Mucosa of descending colon (tissue), 3 donors: Measurements from ENCODE around the gene TREX2. TPM values are rescaled to one million over a fixed set of nuclear protein-coding genes. Genes with fewer than 3 reads are reported as not detected.

Experiments used
- ATAC-seq: fragments of 200-7000 bp; cut with Tn5 transposase; one replicate; pipeline ENCODE4 v1.9.1; 2020; ENCODE audit warnings: mild to moderate bottlenecking, moderate library complexity
- DNase-seq, 3 donors: peaks; one replicate each; pipeline ENCODE4 v3.0.0-alpha.2; 2020
- H3K36me3 ChIP-seq: fragments of 200-600 bp; one replicate; pipeline ENCODE4 v1.8.0; 2021; ENCODE audit warnings: low read depth, mild to moderate bottlenecking
- H3K4me1 ChIP-seq: fragments of 200-600 bp; one replicate; pipeline ENCODE4 v1.8.0; 2021; ENCODE audit warnings: low read depth, mild to moderate bottlenecking
- H3K4me3 ChIP-seq: fragments of 200-600 bp; one replicate; pipeline ENCODE4 v1.8.0; 2021; ENCODE audit warnings: mild to moderate bottlenecking
- H3K9me3 ChIP-seq: fragments of 200-600 bp; one replicate; pipeline ENCODE4 v1.8.0; 2021; ENCODE audit warnings: mild to moderate bottlenecking
- intact Hi-C, 2 donors: fragments of 100-400 bp; cut with DNase I in 1 of 2; cut with micrococcal nuclease in 1 of 2; formaldehyde crosslinking; loops; one replicate each; pipeline versions ENCODE4 v1.11.0 to v1.11.1; 2022; cut with DNase I, micrococcal nuclease
- total RNA-seq, 3 donors: library from RNA; stranded (reverse); fragmentation: NEBNext Ultra II Directional in 2 of 3; extraction: Animal tissue kit (Norgen Biotek cat#: 25700) in 2 of 3; gene quantifications; one replicate each; pipeline versions ENCODE4 v1.2.1 to v1.2.4, GENCODE V29; 2021 to 2023
- TF ChIP-seq, protein P1 (sequence below): fragments of 200-600 bp; IDR thresholded peaks from one replicate; pipeline ENCODE4 v1.8.0; 2022; ENCODE audit warnings: antibody characterized with exemption, mild to moderate bottlenecking
- donor health status: DM: no; HTN: no; CAD: no; lungs with moderate emphysema.
- donor health status: DM: no; HTN: no; CAD: no.
- donor health status: DM: no; HTN: yes; CAD: no.

TREX2 gene
- total RNA-seq, 3 donors from 2014 or later = 0.55 to 1.2 (median 0.63) TPM

DNA sequence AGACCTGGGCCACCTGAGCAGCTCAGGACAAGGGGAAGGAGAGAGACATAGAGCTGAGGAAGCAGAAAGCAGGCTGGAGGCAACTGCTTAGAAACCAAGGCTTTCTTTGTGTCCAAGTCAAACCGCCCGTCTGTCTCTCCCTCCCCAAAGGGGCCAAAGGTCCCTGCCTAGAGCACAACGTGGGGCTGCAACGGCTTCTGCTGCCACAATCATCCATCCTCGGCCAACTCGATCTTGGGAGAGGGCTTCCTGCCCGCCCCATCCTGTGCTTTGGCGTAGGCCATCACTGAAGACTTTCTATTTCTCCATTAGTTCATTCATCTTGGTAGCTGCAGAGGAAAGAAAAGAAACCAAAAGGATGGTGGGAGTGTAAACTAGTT lies 1.7 kb upstream of the TREX2 start:
- Histone ChIP-seq H3K4me3 (no peak overlapping the region), H3K9me3 (no peaks in the 10 kb centered on the region), H3K36me3 (no peaks in the 10 kb centered on the region), H3K4me1 (no peaks in the 10 kb centered on the region)
- DNase-seq (no peak), ATAC-seq (no peak)
- intact Hi-C loops = no loop called here
- TF ChIP-seq, protein P1, sequence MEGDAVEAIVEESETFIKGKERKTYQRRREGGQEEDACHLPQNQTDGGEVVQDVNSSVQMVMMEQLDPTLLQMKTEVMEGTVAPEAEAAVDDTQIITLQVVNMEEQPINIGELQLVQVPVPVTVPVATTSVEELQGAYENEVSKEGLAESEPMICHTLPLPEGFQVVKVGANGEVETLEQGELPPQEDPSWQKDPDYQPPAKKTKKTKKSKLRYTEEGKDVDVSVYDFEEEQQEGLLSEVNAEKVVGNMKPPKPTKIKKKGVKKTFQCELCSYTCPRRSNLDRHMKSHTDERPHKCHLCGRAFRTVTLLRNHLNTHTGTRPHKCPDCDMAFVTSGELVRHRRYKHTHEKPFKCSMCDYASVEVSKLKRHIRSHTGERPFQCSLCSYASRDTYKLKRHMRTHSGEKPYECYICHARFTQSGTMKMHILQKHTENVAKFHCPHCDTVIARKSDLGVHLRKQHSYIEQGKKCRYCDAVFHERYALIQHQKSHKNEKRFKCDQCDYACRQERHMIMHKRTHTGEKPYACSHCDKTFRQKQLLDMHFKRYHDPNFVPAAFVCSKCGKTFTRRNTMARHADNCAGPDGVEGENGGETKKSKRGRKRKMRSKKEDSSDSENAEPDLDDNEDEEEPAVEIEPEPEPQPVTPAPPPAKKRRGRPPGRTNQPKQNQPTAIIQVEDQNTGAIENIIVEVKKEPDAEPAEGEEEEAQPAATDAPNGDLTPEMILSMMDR = no peak

DNA sequence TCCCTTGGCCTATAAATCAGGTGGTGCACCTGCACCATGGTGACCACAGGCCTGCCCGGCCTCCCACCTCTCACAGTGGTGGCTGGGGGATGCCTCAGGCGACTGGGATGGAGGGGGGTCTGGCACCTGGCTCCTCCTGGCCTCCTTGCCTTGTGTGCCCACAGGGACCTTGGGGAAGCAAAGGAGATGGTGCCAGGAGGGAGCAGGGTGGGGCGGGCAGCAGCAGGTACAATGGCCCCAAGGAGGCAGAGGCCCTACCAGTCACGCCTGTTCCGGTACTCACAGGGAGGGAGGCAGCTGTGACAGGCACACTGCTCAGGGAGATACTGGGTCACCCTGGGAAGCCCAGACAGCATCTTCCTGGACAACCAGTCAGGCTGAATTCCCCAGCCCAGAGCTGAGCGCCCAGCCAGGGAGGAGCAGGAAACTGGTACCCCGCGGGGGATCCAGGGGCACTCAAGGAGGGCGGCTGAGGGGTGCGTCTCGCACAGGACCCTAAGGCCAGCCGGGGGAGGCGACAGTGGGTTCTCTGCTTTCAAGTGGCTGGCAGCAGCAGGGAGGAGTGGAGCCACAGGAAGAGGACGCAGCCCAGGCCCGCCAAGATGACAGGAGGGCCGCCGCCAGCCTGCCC lies 1.2 kb upstream of the TREX2 start:
- H3K4me3 ChIP-seq = no peak overlapping the region
- no peaks in the 10 kb centered on the region for H3K4me1 ChIP-seq
- H3K36me3 ChIP-seq = no peaks in the 10 kb centered on the region
- intact Hi-C loops = no loop called here
- no peaks in the 10 kb centered on the region for H3K9me3 ChIP-seq
- DNase-seq = no peak
- no peak for ATAC-seq
- TF ChIP-seq, protein P1 = no peak

DNA sequence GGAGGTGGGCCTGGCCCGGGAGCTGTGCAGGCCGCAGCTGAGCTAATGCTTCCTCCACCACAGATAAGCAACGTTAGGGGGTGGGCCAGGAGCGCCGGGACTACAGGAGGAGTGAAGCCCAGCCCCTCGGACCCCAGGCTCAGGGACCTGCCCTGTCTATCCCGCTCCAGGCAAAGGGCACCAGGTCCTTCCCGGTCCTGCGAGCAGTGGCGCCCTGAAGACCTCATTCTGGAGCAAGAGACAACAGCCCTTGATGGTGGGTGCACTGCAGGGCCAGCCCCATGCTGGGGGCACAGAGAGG lies 730 bp upstream of the TREX2 start:
- no peak for ATAC-seq
- intact Hi-C loops = no loop called here
- DNase-seq = no peak
- H3K36me3 ChIP-seq = no peaks in the 10 kb centered on the region
- TF ChIP-seq, protein P1 = no peak
- H3K4me3 ChIP-seq = no peak overlapping the region
- no peaks in the 10 kb centered on the region for H3K4me1 ChIP-seq
- H3K9me3 ChIP-seq = no peaks in the 10 kb centered on the region

DNA sequence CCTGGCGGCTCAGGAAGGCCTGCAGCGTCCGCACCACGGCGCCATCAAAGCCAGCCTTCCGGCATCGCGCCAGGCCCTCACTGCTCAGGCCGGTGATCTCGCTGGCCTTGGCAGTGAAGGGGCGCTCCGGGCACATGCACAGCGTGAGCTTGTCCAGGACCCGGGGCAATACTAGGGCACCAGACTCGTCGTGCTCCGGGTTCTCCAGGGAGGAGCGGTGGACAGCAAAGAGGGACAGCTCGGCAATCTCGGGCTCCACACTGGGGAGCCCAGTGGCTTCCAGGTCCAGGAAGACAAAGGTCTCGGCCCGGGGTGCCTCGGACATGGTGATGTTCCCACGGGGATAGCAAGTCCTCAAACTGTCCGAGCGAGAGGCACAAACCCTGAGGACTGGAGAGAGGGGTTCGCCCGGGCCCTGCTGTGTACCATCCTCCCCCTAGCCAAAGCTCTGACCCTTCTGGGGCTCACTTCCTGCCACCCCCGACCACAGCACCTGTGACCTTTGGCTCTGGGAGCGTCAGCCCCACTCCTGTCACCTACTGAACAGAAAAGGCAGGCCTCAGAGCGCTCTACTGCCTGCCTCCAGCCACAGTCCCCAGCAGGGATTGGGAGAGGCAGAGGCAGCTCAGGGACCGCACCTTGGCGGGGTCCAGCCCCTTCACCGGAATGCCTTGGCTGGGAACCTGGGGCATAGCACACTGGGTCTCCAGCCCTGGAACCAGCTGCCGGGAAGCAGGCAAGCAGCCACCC lies 575 bp downstream of the TREX2 start:
- intact Hi-C loops = no loop called here
- DNase-seq = no peak
- Histone ChIP-seq H3K36me3 (no peaks in the 10 kb centered on the region), H3K4me3 (no peak overlapping the region), H3K4me1 (no peaks in the 10 kb centered on the region), H3K9me3 (no peaks in the 10 kb centered on the region)
- ATAC-seq = no peak
- TF ChIP-seq, protein P1 = no peak

DNA sequence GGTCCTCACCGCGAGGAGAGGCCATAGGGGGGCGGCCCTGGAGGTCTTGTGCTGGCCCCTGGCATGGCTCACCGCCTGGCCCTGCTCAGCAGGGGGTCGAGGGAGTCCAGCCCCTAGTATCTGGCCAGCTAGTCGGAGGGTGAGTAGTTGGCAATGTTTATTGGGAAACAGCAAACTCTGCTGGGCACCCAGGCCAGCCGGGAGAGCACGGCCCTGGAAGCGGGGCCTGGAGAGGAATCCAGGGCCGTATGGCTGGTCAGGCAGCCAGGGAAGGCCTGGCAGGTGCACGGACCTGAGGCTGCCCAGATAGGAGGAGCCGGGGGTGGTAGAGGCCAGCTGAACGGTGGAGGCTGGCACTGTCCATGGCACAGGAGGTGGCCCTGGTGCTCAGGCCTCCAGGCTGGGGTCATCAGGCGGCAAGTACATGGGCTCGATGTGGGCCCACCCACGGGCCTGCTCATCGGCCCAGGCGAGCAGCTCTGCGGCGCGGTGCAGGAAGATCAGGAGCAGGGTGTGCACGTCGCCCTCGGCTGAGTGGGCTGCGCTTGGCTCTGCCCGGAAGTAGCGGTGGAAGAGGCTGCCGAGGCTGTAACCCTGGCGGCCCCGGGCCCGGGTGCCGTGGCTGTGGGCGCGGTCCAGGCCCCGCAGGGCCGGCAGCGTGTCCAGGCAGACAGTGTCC lies 1.4 kb downstream of the TREX2 start:
- DNase-seq (no peak), ATAC-seq (no peak)
- TF ChIP-seq, protein P1 = no peak
- H3K4me3 ChIP-seq = no peak overlapping the region
- intact Hi-C loops = no loop called here
- no peaks in the 10 kb centered on the region for H3K36me3 ChIP-seq
- H3K9me3 ChIP-seq = no peaks in the 10 kb centered on the region
- H3K4me1 ChIP-seq = no peaks in the 10 kb centered on the region
